Mucosa of descending colon (tissue), 3 donors: Measurements from ENCODE around the gene NPFFR1. TPM values are rescaled to one million over a fixed set of nuclear protein-coding genes. Genes with fewer than 3 reads are reported as not detected.
A peak's percentile ranks its signal among the peaks of the same experiment; 100 is the strongest.

Source experiments
- ATAC-seq: fragments of 200-7000 bp; cut with Tn5 transposase; one replicate; pipeline ENCODE4 v1.9.1; 2020; ENCODE audit warnings: mild to moderate bottlenecking, moderate library complexity
- DNase-seq, 3 donors: peaks; one replicate each; pipeline ENCODE4 v3.0.0-alpha.2; 2020
- H3K36me3 ChIP-seq: fragments of 200-600 bp; one replicate; pipeline ENCODE4 v1.8.0; 2021; ENCODE audit warnings: low read depth, mild to moderate bottlenecking
- H3K4me1 ChIP-seq: fragments of 200-600 bp; one replicate; pipeline ENCODE4 v1.8.0; 2021; ENCODE audit warnings: low read depth, mild to moderate bottlenecking
- H3K4me3 ChIP-seq: fragments of 200-600 bp; one replicate; pipeline ENCODE4 v1.8.0; 2021; ENCODE audit warnings: mild to moderate bottlenecking
- H3K9me3 ChIP-seq: fragments of 200-600 bp; one replicate; pipeline ENCODE4 v1.8.0; 2021; ENCODE audit warnings: mild to moderate bottlenecking
- intact Hi-C, 2 donors: fragments of 100-400 bp; cut with DNase I in 1 of 2; cut with micrococcal nuclease in 1 of 2; formaldehyde crosslinking; loops; one replicate each; pipeline versions ENCODE4 v1.11.0 to v1.11.1; 2022; cut with DNase I, micrococcal nuclease
- total RNA-seq, 3 donors: library from RNA; stranded (reverse); fragmentation: NEBNext Ultra II Directional in 2 of 3; extraction: Animal tissue kit (Norgen Biotek cat#: 25700) in 2 of 3; gene quantifications; one replicate each; pipeline versions ENCODE4 v1.2.1 to v1.2.4, GENCODE V29; 2021 to 2023
- TF ChIP-seq, protein P1 (sequence below): fragments of 200-600 bp; IDR thresholded peaks from one replicate; pipeline ENCODE4 v1.8.0; 2022; ENCODE audit warnings: antibody characterized with exemption, mild to moderate bottlenecking
- donor health status: DM: no; HTN: no; CAD: no; lungs with moderate emphysema.
- donor health status: DM: no; HTN: no; CAD: no.
- donor health status: DM: no; HTN: yes; CAD: no.

The NPFFR1 gene
- total RNA-seq, 3 donors from 2014 or later = 0.06 to 0.10 (median 0.06) TPM

- no peaks in the 10 kb centered on the region for H3K4me1 ChIP-seq
- no peak overlapping the region for H3K4me3 ChIP-seq
- no peaks in the 10 kb centered on the region for H3K9me3 ChIP-seq
- intact Hi-C loops = no loop called here
- TF ChIP-seq, protein P1, sequence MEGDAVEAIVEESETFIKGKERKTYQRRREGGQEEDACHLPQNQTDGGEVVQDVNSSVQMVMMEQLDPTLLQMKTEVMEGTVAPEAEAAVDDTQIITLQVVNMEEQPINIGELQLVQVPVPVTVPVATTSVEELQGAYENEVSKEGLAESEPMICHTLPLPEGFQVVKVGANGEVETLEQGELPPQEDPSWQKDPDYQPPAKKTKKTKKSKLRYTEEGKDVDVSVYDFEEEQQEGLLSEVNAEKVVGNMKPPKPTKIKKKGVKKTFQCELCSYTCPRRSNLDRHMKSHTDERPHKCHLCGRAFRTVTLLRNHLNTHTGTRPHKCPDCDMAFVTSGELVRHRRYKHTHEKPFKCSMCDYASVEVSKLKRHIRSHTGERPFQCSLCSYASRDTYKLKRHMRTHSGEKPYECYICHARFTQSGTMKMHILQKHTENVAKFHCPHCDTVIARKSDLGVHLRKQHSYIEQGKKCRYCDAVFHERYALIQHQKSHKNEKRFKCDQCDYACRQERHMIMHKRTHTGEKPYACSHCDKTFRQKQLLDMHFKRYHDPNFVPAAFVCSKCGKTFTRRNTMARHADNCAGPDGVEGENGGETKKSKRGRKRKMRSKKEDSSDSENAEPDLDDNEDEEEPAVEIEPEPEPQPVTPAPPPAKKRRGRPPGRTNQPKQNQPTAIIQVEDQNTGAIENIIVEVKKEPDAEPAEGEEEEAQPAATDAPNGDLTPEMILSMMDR = no peak
- H3K36me3 ChIP-seq = no peaks in the 10 kb centered on the region
- DNase-seq (no peak), ATAC-seq (no peak)
These were observed 14.6 kb upstream of the NPFFR1 start for GRCh38 chr10:70298393-70298792.

DNA sequence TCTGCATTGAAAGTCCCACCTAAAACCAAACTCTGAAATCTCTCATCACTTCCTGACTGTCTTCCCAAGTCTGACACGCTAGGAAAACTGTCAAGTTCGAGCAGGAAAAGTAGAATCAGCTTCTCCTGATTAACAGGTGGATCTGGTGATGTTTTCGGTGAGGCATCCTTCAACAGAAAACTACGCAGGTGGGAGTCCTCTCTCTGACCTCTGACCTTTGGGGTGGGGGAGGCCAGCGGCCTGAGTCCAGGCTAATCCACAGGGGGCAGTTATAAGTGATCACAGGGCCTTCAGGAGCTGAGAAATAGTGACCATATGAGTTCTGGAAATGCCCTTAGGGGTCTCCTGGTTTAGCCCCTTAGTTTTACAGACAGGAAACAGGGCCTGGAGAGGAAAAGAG is 13.4 kb upstream of the NPFFR1 start:
- no peaks in the 10 kb centered on the region for H3K4me1 ChIP-seq
- ATAC-seq (no peak), DNase-seq (no peak)
- TF ChIP-seq, protein P1 = no peak
- H3K4me3 ChIP-seq = no peak overlapping the region
- H3K9me3 ChIP-seq = no peaks in the 10 kb centered on the region
- intact Hi-C loops = no loop called here
- H3K36me3 ChIP-seq = no peaks in the 10 kb centered on the region

GRCh38 chr10:70296406-70296899 is 12.6 kb upstream of the NPFFR1 start:
- H3K4me3 ChIP-seq = no peak overlapping the region
- ATAC-seq (peak; percentile 91), DNase-seq (peak; percentile 49 to 78 (median 56))
- TF ChIP-seq, protein P1 = no peak
- no peaks in the 10 kb centered on the region for H3K9me3 ChIP-seq
- intact Hi-C loops = no loop called here
- H3K4me1 ChIP-seq = no peaks in the 10 kb centered on the region
- H3K36me3 ChIP-seq = no peaks in the 10 kb centered on the region

DNA sequence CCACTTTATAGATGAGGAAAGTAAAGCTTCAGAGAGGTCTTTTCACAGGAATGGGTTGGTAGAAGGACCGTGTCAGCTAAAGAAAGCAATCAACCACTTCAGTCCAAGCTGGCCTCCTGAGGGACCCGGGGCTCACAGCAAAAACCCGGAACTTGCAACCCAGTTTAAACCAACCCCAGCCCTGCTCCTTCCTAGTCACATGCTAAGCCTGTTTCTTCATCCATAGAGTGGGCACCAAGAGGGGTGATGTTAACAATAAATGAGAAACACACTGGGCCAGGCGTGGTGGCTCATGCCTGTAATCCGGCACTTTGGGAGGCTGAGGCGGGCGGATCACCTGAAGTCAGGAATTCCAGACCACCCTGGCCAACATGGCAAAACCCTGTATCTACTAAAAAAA is 12.1 kb upstream of the NPFFR1 start:
- H3K4me3 ChIP-seq = no peak overlapping the region
- intact Hi-C loops = no loop called here
- no peak for DNase-seq

DNA sequence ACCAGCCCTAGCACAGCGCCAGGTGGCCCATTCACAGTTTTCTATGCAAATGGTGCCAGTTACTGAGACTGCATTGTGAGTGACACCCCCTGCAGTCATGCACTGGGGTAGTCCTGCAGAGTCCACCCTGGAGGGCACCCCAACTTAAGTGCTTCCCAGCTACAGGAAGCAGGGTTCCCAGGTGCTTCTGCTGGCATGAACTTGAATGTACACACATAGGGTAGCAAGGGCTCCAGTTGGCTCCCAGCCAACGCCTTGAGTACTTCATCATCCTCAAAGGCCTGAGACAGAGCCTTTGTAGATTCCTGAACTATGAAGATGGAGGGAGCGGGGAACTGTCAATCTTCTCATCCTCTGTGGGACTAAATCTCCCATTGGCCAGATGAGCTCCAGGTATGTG is 11.5 kb upstream of the NPFFR1 start:
- ATAC-seq = no peak
- no peak for DNase-seq
- intact Hi-C loops = no loop called here
- TF ChIP-seq, protein P1 = no peak
- Histone ChIP-seq H3K4me3 (no peak overlapping the region), H3K4me1 (no peaks in the 10 kb centered on the region), H3K9me3 (no peaks in the 10 kb centered on the region), H3K36me3 (no peaks in the 10 kb centered on the region)

More for the DNA sequence above, 12.1 kb upstream of the NPFFR1 start:
- ATAC-seq = no peak
- no peaks in the 10 kb centered on the region for H3K36me3 ChIP-seq
- H3K4me1 ChIP-seq = no peaks in the 10 kb centered on the region
- no peaks in the 10 kb centered on the region for H3K9me3 ChIP-seq
- TF ChIP-seq, protein P1 = no peak
